CD14-positive monocyte (primary cell): Measurements from ENCODE around the gene SNU13. TPM values are rescaled to one million over a fixed set of nuclear protein-coding genes. Genes with fewer than 3 reads are reported as not detected.

Source experiments
- DNase-seq, 3 donors: peaks; one replicate each; pipeline ENCODE4 v3.0.0-alpha.2; 2011 to 2022
- H2AFZ ChIP-seq: 2 replicates; pipeline ENCODE4 v1.6.0; 2012; ENCODE audit warnings: mild to moderate bottlenecking, low read depth, low read length, inconsistent platforms; ENCODE audit not compliant: insufficient read depth, poor library complexity, severe bottlenecking
- H3K27ac ChIP-seq, 2 donors: 1 replicate in 1 of 2; 2 replicates in 1 of 2; pipeline ENCODE4 v1.5.1; 2012 to 2013; ENCODE audit warnings: low read length in 2 of 2, control low read depth in 1 of 2, inconsistent platforms in 1 of 2, low read depth in 1 of 2, mild to moderate bottlenecking in 1 of 2
- H3K27me3 ChIP-seq, 2 donors: one replicate each; pipeline versions ENCODE4 v1.6.0 to v1.6.1; 2011 to 2013; ENCODE audit warnings: low read length in 2 of 2; ENCODE audit not compliant: control insufficient read depth in 2 of 2, insufficient read depth in 2 of 2
- H3K36me3 ChIP-seq, 2 donors: replicated peaks in 1 of 2; 1 replicate in 1 of 2; 2 replicates in 1 of 2; pipeline versions ENCODE4 v1.5.1 to v1.6.1; 2012 to 2013; ENCODE audit warnings: low read length in 2 of 2, control low read depth in 1 of 2, inconsistent platforms in 1 of 2, mild to moderate bottlenecking in 1 of 2; ENCODE audit not compliant: insufficient read depth in 2 of 2, control insufficient read depth in 1 of 2
- H3K4me1 ChIP-seq, 2 donors: 1 replicate in 1 of 2; 2 replicates in 1 of 2; pipeline versions ENCODE4 v1.5.1 to v1.6.1; 2012 to 2013; ENCODE audit warnings: low read length in 2 of 2, control low read depth in 1 of 2, inconsistent platforms in 1 of 2, mild to moderate bottlenecking in 1 of 2, moderate library complexity in 1 of 2; ENCODE audit not compliant: insufficient read depth in 2 of 2, control insufficient read depth in 1 of 2
- H3K4me2 ChIP-seq: replicated peaks from 2 replicates; pipeline ENCODE3; 2012; ENCODE audit warnings: low read length, moderate library complexity, mild to moderate bottlenecking; ENCODE audit not compliant: poor library complexity, severe bottlenecking; ENCODE audit errors: extremely low read depth
- H3K4me3 ChIP-seq, 3 experiments: fragments of 200-600 bp in 1 of 3; sonication (generic) in 1 of 3; replicated peaks in 1 of 3; 1 replicate in 2 of 3; 2 replicates in 1 of 3; pipeline ENCODE4 v1.5.1; 2011 to 2013; ENCODE audit warnings: low read length in 3 of 3, mild to moderate bottlenecking in 3 of 3, control low read depth in 2 of 3, low read depth in 2 of 3, inconsistent platforms in 1 of 3, moderate library complexity in 1 of 3
- H3K79me2 ChIP-seq: 2 replicates; pipeline ENCODE4 v1.6.0; 2012; ENCODE audit warnings: mild to moderate bottlenecking, control low read depth, inconsistent platforms, low read length, moderate library complexity; ENCODE audit not compliant: insufficient read depth
- H3K9ac ChIP-seq: 2 replicates; pipeline ENCODE4 v1.6.0; 2017; ENCODE audit warnings: low read length, mild to moderate bottlenecking; ENCODE audit not compliant: insufficient read depth, poor library complexity, severe bottlenecking
- H3K9me3 ChIP-seq, 2 donors: replicated peaks in 1 of 2; 1 replicate in 1 of 2; 2 replicates in 1 of 2; pipeline versions ENCODE4 v1.5.1 to v1.6.1; 2012 to 2013; ENCODE audit warnings: low read length in 2 of 2, control low read depth in 1 of 2; ENCODE audit not compliant: control insufficient read depth in 1 of 2, insufficient read depth in 1 of 2
- H4K20me1 ChIP-seq: 2 replicates; pipeline ENCODE4 v1.6.0; 2012; ENCODE audit warnings: mild to moderate bottlenecking, low read length, control low read depth, moderate library complexity; ENCODE audit not compliant: insufficient read depth
- H3K27ac Mint-ChIP-seq, 7 donors: one replicate each; pipeline ENCODE4 v1.8.0; 2020; ENCODE audit warnings: mild to moderate bottlenecking in 7 of 7, mixed read lengths in 7 of 7, moderate library complexity in 6 of 7, inconsistent platforms in 2 of 7
- H3K27me3 Mint-ChIP-seq, 3 donors: one replicate each; pipeline ENCODE4 v1.8.0; 2021 to 2022; ENCODE audit warnings: low read depth in 3 of 3, mild to moderate bottlenecking in 3 of 3, mixed read lengths in 3 of 3, moderate library complexity in 3 of 3, inconsistent platforms in 1 of 3
- H3K36me3 Mint-ChIP-seq, 2 donors: one replicate each; pipeline ENCODE4 v1.8.0; 2020; ENCODE audit warnings: mixed read lengths in 2 of 2, inconsistent platforms in 1 of 2, mild to moderate bottlenecking in 1 of 2
- H3K4me1 Mint-ChIP-seq: one replicate; pipeline ENCODE4 v1.8.0; 2020; ENCODE audit warnings: mild to moderate bottlenecking, mixed read lengths
- H3K4me3 Mint-ChIP-seq, 2 donors: one replicate each; pipeline ENCODE4 v1.8.0; 2020; ENCODE audit warnings: mild to moderate bottlenecking in 2 of 2, mixed read lengths in 2 of 2, moderate library complexity in 1 of 2
- H3K9me3 Mint-ChIP-seq, 7 donors: one replicate each; pipeline ENCODE4 v1.8.0; 2020 to 2022; ENCODE audit warnings: mixed read lengths in 7 of 7, mild to moderate bottlenecking in 6 of 7, moderate library complexity in 6 of 7, inconsistent platforms in 2 of 7
- WGBS: methylation state at CpG from one replicate; pipeline ENCODE4 v1.1.5; 2013; ENCODE audit warnings: missing lambda C conversion rate; ENCODE audit not compliant: insufficient coverage; 5-methylcytosine and 5-hydroxymethylcytosine counted together
- intact Hi-C, 2 donors: fragments of 100-400 bp; cut with micrococcal nuclease; formaldehyde crosslinking; loops; one replicate each; pipeline versions ENCODE4 v1.15.0 to v1.15.1; 2023
- polyA plus RNA-seq, 3 donors: library from polyadenylated mRNA; depleted of rRNA in 1 of 3; unstranded in 2 of 3; stranded (reverse) in 1 of 3; fragments of 300-500 nt in 2 of 3; fragments of >200 nt in 1 of 3; fragmentation: Illumina TruSeq in 2 of 3; gene quantifications; 1 replicate in 2 of 3; 2 replicates in 1 of 3; pipeline ENCODE4 v1.2.3, GENCODE V29; 2012 to 2021
- TF ChIP-seq, protein P1 (sequence below): fragments of 200-600 bp; IDR thresholded peaks from one replicate; pipeline ENCODE4 v1.8.0; 2022; ENCODE audit warnings: antibody characterized with exemption, mild to moderate bottlenecking

Gene SNU13
- polyA plus RNA-seq, 3 donors: 90.0 to 168 (median 168) TPM

DNA sequence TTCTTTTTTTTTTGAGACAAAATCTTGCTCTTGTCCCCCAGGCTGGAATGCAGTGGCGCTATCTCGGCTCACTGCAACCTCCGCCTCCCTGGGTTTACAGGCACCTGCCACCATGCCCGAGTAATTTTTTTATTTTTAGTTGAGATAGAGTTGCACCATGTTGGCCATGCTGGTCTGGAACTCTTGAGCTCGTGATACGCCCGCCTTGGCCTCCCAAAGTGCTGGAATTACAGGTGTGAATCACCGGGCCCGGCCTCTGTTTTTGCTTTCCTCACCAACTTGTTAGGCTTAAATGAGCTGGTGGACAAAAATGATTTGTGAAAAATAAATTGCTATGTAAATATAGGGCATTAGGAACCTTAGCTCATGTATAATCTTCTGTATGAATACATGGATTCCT, 14.1 kb upstream of the SNU13 start:
- no peak overlapping the region for H3K9ac ChIP-seq
- no peak for DNase-seq
- Mint-ChIP-seq H3K27ac (no peak overlapping the region), H3K9me3 (peaks cover 0 to 1% (median 0%) of the 10 kb centered on the region in 7 donors), H3K27me3 (peaks cover 2 to 4% (median 4%) of the 10 kb centered on the region in 3 donors), H3K4me1 (peaks cover 6% of the 10 kb centered on the region), H3K4me3 (no peak overlapping the region), H3K36me3 (no peaks in the 10 kb centered on the region)
- H3K27ac ChIP-seq: no peak overlapping the region
- H3K4me1 ChIP-seq: peaks cover 8% of the 10 kb centered on the region in 2 donors
- TF ChIP-seq, protein P1, sequence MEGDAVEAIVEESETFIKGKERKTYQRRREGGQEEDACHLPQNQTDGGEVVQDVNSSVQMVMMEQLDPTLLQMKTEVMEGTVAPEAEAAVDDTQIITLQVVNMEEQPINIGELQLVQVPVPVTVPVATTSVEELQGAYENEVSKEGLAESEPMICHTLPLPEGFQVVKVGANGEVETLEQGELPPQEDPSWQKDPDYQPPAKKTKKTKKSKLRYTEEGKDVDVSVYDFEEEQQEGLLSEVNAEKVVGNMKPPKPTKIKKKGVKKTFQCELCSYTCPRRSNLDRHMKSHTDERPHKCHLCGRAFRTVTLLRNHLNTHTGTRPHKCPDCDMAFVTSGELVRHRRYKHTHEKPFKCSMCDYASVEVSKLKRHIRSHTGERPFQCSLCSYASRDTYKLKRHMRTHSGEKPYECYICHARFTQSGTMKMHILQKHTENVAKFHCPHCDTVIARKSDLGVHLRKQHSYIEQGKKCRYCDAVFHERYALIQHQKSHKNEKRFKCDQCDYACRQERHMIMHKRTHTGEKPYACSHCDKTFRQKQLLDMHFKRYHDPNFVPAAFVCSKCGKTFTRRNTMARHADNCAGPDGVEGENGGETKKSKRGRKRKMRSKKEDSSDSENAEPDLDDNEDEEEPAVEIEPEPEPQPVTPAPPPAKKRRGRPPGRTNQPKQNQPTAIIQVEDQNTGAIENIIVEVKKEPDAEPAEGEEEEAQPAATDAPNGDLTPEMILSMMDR: no peak
- no peaks in the 10 kb centered on the region for H3K36me3 ChIP-seq
- WGBS: 96% methylated on average over 5 of the region's 9 CpGs
- H3K4me3 ChIP-seq: no peak overlapping the region
- no peaks in the 10 kb centered on the region for H4K20me1 ChIP-seq
- no peak overlapping the region for H3K4me2 ChIP-seq
- no peaks in the 10 kb centered on the region for H3K79me2 ChIP-seq
- no peaks in the 10 kb centered on the region for H3K27me3 ChIP-seq
- no peak overlapping the region for H2AFZ ChIP-seq
- no peaks in the 10 kb centered on the region for H3K9me3 ChIP-seq
- intact Hi-C loops: no loop called here

DNA sequence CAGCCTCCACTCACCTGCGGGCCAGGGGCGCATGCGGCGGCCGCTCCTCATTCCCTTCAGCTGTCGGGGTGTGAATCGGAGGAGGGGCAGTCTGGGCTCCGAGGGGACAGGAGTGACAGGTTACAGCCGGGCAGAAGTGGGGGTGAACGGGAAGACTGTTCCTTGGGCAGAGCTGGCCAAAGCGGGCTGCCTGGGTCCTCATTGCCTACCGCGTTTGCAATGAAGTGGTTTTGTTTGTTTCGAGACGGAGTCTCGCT, 11.4 kb upstream of the SNU13 start:
- H3K9me3 ChIP-seq: no peaks in the 10 kb centered on the region
- H2AFZ ChIP-seq: no peak overlapping the region
- H3K4me2 ChIP-seq: no peak overlapping the region
- no peak for DNase-seq
- H3K36me3 Mint-ChIP-seq: no peaks in the 10 kb centered on the region
- H3K27me3 Mint-ChIP-seq: peaks cover 2 to 4% (median 2%) of the 10 kb centered on the region in 3 donors
- no peak overlapping the region for H3K4me3 Mint-ChIP-seq
- H3K36me3 ChIP-seq: no peaks in the 10 kb centered on the region
- H3K4me1 Mint-ChIP-seq: peaks cover 14% of the 10 kb centered on the region
- H3K27ac ChIP-seq: no peak overlapping the region
- 97% methylated on average over 16 of the region's 16 CpGs for WGBS
- no peak overlapping the region for H3K4me3 ChIP-seq
- H4K20me1 ChIP-seq: no peaks in the 10 kb centered on the region
- peaks cover 0 to 2% (median 0%) of the 10 kb centered on the region in 7 donors for H3K9me3 Mint-ChIP-seq
- TF ChIP-seq, protein P1: no peak
- no peak overlapping the region for H3K9ac ChIP-seq
- intact Hi-C loops: no loop called here
- peaks cover 17 to 21% of the 10 kb centered on the region in 2 donors for H3K4me1 ChIP-seq
- no peak overlapping the region for H3K27ac Mint-ChIP-seq
- H3K27me3 ChIP-seq: no peaks in the 10 kb centered on the region
- no peaks in the 10 kb centered on the region for H3K79me2 ChIP-seq
